ENCODE measurements around the gene ZDHHC8.

- TF ChIP-seq POLR2A (IDR thresholded peaks at IDR 0.05) (no peak), EP300 (IDR thresholded peaks at IDR 0.05) (no peak), CTCF (IDR thresholded peaks at IDR 0.05) (no peak)
These were observed 19.0 kb downstream of the ZDHHC8 start, which contains the start of gene CCDC188 for GRCh38 chr22:20150381-20151275.
